GM21528 (cell line): ENCODE data around the gene DSCAM.

ENCODE experiments used
- ATAC-seq: cut with Tn5 transposase; IDR thresholded peaks from one replicate; pipeline ENCODE4 v1.9.1; 2021; ENCODE audit warnings: mild to moderate bottlenecking, moderate library complexity; ENCODE audit not compliant: unreplicated experiment, low FRiP score

The DSCAM gene

DNA sequence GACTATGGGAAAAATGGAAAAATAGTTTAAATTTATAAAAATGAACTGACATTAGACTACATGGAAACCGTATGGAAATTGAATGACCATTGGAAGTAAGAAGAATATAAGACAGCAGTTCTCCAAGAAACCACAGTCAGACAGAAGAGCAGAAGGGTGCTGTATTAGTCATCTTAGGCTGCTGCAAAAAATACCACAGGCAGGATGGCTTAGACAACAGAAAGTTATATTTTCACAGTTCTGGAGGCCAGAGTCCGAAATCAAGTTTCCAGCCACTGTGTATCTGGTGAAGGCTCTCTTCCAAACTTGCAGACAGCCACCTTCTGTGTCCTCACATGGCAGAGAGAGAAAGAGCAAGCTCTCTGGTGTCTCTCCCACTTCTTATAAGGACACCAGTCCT lies 175.2 kb downstream of the DSCAM start:
- no peak for ATAC-seq

DNA sequence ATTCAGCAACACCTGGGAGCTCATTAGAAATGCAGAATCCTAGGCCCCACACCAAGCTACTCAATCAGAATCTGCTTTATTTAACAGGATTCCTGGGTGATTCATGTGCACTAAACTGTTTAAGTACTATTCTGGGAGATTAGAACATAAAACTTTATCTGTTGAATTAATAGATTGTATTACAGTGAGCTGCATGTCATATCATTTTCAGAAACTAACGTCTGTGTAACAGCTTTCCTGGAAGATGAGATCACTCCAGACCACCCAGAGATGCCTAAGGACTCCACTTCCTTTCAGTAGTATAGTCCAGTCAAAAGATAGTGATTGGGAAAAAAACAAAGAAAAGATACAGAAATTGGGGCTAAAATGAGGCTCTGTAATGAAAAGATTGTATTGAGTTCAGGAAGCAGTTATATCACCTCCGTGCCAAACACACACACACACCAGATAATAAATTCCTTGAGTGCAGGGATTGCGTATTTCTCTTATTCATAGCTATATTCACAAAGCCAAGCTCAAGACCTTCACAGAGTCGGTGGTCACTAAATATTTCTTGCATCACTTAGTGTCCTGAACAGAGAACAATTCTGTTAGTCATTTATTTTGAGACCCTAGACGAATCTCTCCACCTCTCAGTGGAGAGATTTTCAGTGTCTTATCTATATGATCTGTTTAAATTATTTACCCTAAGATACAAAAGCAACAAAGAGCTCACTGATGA lies 178.2 kb downstream of the DSCAM start:
- no peak for ATAC-seq

DNA sequence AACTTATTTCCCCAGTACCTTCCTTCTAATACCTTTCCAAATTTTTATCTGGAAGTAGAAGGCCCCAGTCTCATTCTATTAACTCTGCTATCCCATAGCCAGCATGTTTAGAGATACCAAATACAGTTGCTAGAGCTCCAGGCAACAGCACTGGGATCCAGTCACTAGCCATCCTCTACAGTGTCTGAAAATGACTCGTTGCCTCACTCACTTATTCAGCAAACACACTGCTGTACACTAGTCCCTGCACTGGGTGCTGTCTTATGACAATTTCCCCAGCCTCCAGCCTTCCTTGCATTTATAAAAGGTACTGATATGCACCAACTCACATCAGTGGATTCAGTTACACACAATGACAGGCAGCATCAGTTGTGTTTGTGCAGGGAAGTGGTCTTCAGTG lies 179.0 kb downstream of the DSCAM start:
- ATAC-seq = no peak

- ATAC-seq = no peak
Measured at GRCh38 chr21:40662889-40663288, 184.1 kb downstream of the DSCAM start.

- no peak for ATAC-seq
Measured at GRCh38 chr21:40660461-40660860, 186.5 kb downstream of the DSCAM start.

DNA sequence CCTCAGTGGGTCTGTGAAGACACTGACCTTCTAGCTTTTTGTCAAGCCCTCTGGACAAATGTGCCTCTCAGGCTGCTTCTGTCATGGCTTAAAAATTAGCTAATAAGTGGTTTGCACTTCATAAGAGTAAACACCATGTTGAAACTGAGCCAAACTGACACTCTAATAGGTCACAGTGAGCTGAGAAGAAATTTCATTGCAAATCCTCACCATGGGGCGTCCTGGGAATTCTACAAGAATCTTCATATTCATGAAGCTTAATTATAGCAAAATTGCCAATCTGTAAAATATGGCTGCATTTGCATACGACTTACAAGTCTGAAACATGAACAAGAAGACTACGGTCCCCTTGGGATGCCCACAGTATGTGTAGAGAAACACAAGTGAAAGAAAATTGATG lies 188.6 kb downstream of the DSCAM start:
- ATAC-seq = no peak

- ATAC-seq = no peak
Measured at GRCh38 chr21:40652436-40652835, 194.5 kb downstream of the DSCAM start.

DNA sequence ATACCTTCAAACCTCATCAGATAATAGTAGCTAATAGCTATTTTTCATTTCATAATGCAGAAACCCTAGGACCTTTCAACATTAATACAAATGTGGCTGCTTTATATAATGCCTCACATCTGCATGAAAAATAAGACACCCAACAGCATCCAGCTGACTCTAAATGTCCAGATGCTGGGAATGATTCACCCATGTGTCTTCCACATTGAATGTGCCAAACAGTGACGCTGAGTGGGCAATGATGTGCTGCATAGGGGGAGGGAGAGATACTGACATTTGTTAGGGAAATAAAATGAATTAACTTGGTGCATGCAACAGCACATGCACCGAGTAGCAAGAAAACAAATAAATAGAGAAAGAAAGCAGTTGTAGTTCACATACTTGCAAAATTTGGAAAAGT lies 199.3 kb downstream of the DSCAM start:
- ATAC-seq = no peak

DNA sequence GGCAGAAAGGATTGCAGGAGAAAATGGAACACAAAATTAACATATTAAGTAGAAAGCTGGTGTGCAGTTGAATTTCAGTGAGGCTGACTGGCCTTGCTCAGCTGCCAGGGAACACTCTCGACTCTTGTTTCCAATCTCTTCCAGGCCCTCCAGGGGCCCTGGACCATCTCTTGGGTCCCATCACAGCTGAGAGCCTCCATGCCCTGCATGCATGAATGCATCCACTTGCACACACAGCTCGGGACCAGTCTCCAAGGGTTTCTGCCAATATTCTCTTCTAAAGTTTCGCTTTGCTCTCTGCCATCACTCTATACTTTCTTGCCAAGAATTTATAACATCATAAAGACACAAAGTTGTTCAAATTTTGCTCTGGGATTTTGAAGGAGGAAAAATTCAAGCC lies 200.3 kb downstream of the DSCAM start:
- ATAC-seq = no peak

DNA sequence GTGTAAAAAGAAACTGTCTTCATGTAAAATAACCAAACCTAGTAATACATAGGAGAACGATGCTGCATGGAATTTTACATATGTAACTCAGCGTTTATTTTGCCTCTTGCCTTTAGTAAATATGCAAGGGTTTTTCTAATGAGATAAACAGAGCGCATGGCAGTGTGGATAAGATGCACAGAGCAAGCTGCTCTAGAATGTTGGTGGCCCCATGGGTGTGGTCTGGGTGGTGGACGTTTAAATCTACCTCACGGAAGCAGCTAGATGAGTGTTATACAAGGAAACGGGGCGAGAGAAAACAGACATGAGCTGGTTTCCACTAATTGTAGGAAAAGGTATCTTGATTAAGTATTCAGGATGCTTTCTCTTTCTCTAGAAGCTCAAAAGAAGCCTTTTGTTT lies 205.9 kb downstream of the DSCAM start:
- ATAC-seq = no peak

- no peak for ATAC-seq
Measured at GRCh38 chr21:40640266-40640789, 206.6 kb downstream of the DSCAM start.

GRCh38 chr21:40639616-40640194 lies 207.3 kb downstream of the DSCAM start:
- no peak for ATAC-seq

- ATAC-seq = no peak
Measured at GRCh38 chr21:40638466-40639251, 208.3 kb downstream of the DSCAM start.

GRCh38 chr21:40636026-40636425 lies 210.9 kb downstream of the DSCAM start:
- ATAC-seq = no peak

DNA sequence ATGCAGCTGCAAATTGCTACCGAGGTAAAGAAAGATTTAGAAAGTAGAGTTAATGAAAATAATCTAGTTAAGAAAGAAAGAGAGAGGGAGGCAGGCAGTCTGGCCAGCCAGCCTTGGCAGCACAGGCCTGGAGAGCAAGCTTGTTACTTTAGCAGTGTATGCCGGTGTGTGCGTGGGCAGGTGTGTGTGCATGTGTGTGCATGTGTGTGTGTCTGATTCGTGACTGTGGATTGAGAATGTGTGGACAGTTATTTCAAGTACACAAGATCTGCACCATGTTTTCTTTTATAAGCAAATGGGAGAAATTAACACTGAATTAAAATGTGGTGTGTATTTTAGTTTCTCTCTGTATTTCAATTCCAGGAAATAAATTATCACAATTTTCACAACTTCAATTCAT lies 211.6 kb downstream of the DSCAM start:
- no peak for ATAC-seq

DNA sequence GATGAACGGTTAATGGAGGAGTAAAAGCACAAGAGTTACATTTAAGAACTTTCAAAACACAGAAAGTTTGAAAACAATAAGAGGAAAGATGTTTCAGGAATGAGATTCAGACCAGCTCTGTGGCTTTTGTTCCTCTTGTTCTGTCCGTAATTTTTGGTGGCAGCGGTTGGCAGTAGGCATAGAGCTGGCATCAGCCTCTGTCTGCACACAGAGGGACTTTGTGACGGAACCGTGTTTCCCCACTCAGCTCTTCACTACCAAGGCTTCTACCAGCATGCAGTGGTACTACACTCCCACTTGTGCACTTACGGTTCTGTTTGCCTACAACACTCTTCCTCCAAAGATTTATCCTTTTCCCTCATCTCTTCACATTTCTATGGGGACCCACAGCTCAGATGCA lies 212.8 kb downstream of the DSCAM start:
- no peak for ATAC-seq

DNA sequence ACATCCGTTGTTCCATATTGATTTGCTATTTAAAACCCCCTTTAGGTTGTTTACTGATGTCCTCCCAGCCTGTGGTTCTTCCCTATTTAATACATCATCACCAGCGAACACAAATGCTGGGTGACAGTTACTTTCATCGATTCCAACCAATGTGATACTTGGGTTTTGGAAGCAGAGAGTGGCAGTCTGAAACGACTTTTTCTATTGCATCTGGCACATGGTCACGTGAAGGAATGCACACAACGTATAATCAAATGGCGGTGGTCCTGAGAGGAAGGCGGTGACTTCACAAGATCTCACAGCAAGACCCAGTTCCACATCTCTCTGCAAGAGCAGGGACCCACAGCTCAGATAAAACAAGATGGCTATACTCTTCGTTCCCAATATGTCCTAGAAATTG lies 213.9 kb downstream of the DSCAM start:
- no peak for ATAC-seq

- no peak for ATAC-seq
Measured at GRCh38 chr21:40631211-40631610, 215.7 kb downstream of the DSCAM start.

DNA sequence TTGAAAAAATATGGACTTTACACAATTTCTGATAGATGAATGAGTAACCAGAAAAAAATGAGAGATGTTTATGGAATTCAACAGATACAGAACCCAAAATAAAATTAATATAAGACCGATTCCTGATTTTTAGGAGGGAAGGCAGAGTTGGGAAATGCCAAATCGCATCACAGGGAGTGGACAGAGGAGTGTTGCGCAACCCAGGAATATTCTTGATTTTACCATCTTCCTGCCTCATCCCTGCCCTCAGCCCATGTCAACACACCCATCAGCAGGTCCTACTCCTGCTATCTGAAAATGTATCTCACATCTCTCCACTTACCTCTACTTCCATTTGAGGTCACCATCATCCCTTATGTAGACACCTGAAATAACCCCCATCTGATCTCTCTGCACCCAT lies 221.0 kb downstream of the DSCAM start:
- ATAC-seq = no peak

DNA sequence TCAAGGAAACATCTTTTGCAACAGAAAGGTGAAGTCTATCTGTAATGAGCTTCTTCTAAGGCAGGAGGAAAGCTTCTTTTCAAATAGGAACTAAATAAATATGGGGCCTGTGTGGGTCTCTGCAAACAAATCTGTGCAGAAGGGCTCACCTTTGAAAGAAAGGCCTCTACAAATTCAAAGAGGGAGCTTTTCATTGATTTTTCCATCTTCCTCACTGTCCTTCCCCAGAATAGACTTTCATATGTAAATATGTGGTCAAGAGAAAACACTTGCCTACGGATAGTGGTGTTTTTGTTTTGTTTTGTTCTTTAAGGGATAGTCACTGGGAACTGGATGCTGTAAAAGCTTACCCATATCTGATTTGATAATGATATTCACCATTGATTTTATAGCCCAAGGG lies 223.4 kb downstream of the DSCAM start:
- ATAC-seq = no peak

- ATAC-seq = no peak
Measured at GRCh38 chr21:40622531-40622930, 224.4 kb downstream of the DSCAM start.
